ENCODE results near the gene SLC36A1. TPM values are rescaled to one million over a fixed set of nuclear protein-coding genes. Genes with fewer than 3 reads are reported as not detected.
A peak's percentile ranks its signal among the peaks of the same experiment; 100 is the strongest.

Gene SLC36A1
- total RNA-seq (18.2 and 19.5 TPM in 2 replicates), polyA plus RNA-seq (10.9 and 13.5 TPM in 2 replicates)

GRCh38 chr5:151447174-151448037 is at the start of gene SLC36A1:
SLC36A1 (plus strand) TSS chr5:151447603; CDS start chr5:151458793, 11,190 bp downstream.
- peak; percentile 97 for DNase-seq (ENCODE audit: low spot score)
- Histone ChIP-seq H2AFZ (peak within 1 kb of the TSS; percentile 85), H3K27me3 (no peaks in the 10 kb centered on the region), H3K4me2 (peak within 1 kb of the TSS; percentile 97), H3K79me2 (peaks cover 35% of the 10 kb centered on the region), H3K4me3 (peak within 1 kb of the TSS; percentile 78), H3K27ac (peak within 1 kb of the TSS; percentile 52), H4K20me1 (ENCODE audit: insufficient read depth, poor library complexity, severe bottlenecking) (no peaks in the 10 kb centered on the region), H3K36me3 (replicated peaks; ENCODE audit: insufficient read depth, low read depth) (no peaks in the 10 kb centered on the region), H3K9me2 (replicated peaks; ENCODE audit: insufficient read depth) (no peaks in the 10 kb centered on the region), H3K4me1 (ENCODE audit: insufficient read depth) (peaks cover 18% of the 10 kb centered on the region), H3K9me3 (ENCODE audit: low read depth) (no peaks in the 10 kb centered on the region)
- TF ChIP-seq CTCF (IDR thresholded peaks at IDR 0.05; ENCODE audit: poor library complexity) (peak; percentile 98), EZH2phosphoT487 (IDR thresholded peaks at IDR 0.05; ENCODE audit: low read depth, severe bottlenecking, unreplicated experiment) (no peak)
- 1% methylated on average over 45 of the region's 46 CpGs for WGBS (ENCODE audit: low lambda C conversion rate, missing lambda C conversion rate)

- H3K4me1 ChIP-seq (ENCODE audit: insufficient read depth), result no peaks in the 10 kb centered on the region
- no peak overlapping the region for H3K4me3 ChIP-seq
- no peaks in the 10 kb centered on the region for H3K27me3 ChIP-seq
- WGBS (ENCODE audit: low lambda C conversion rate, missing lambda C conversion rate), result 22% methylated on average over 4 of the region's 4 CpGs
- no peak for DNase-seq (ENCODE audit: low spot score)
- H3K9me3 ChIP-seq (ENCODE audit: low read depth), result no peaks in the 10 kb centered on the region
- no peaks in the 10 kb centered on the region for H3K79me2 ChIP-seq
- H3K36me3 ChIP-seq (replicated peaks; ENCODE audit: insufficient read depth, low read depth), result no peaks in the 10 kb centered on the region
- no peak overlapping the region for H2AFZ ChIP-seq
- no peaks in the 10 kb centered on the region for H4K20me1 ChIP-seq (ENCODE audit: insufficient read depth, poor library complexity, severe bottlenecking)
- no peak overlapping the region for H3K4me2 ChIP-seq
- H3K9me2 ChIP-seq (replicated peaks; ENCODE audit: insufficient read depth), result no peaks in the 10 kb centered on the region
- H3K27ac ChIP-seq, result no peak overlapping the region
- no peak for TF ChIP-seq CTCF (IDR thresholded peaks at IDR 0.05; ENCODE audit: poor library complexity)
- no peak for TF ChIP-seq EZH2 (IDR thresholded peaks at IDR 0.05; ENCODE audit: borderline replicate concordance)
- TF ChIP-seq EZH2phosphoT487 (IDR thresholded peaks at IDR 0.05; ENCODE audit: low read depth, severe bottlenecking, unreplicated experiment), result no peak
Observed at GRCh38 chr5:151405334-151406160, 41.9 kb upstream of the SLC36A1 start.

- no peak overlapping the region for H3K4me2 ChIP-seq
- 82% methylated on average over 8 of the region's 8 CpGs for WGBS (ENCODE audit: low lambda C conversion rate, missing lambda C conversion rate)
- peak; percentile 25 for DNase-seq (ENCODE audit: low spot score)
Observed at GRCh38 chr5:151406322-151406947, 41.0 kb upstream of the SLC36A1 start.

More at GRCh38 chr5:151406322-151406947, 41.0 kb upstream of the SLC36A1 start:
- peak; percentile 46 for TF ChIP-seq CTCF (IDR thresholded peaks at IDR 0.05; ENCODE audit: poor library complexity)
- TF ChIP-seq EZH2phosphoT487 (IDR thresholded peaks at IDR 0.05; ENCODE audit: low read depth, severe bottlenecking, unreplicated experiment), result no peak
- no peak for TF ChIP-seq EZH2 (IDR thresholded peaks at IDR 0.05; ENCODE audit: borderline replicate concordance)
- Histone ChIP-seq H2AFZ (no peak overlapping the region), H3K4me1 (ENCODE audit: insufficient read depth) (no peaks in the 10 kb centered on the region), H3K79me2 (no peaks in the 10 kb centered on the region), H4K20me1 (ENCODE audit: insufficient read depth, poor library complexity, severe bottlenecking) (no peaks in the 10 kb centered on the region), H3K36me3 (replicated peaks; ENCODE audit: insufficient read depth, low read depth) (no peaks in the 10 kb centered on the region), H3K27me3 (no peaks in the 10 kb centered on the region), H3K9me3 (ENCODE audit: low read depth) (no peaks in the 10 kb centered on the region), H3K9me2 (replicated peaks; ENCODE audit: insufficient read depth) (no peaks in the 10 kb centered on the region), H3K4me3 (no peak overlapping the region), H3K27ac (no peak overlapping the region)
